HCT116 (cell line): ENCODE measurements around the gene MTRF1L. TPM values are rescaled to one million over a fixed set of nuclear protein-coding genes. Genes with fewer than 3 reads are reported as not detected.

Experiments used
- ATAC-seq: fragments of 200-7000 bp; cut with Tn5 transposase; 2 replicates; pipeline ENCODE4 v1.9.1; 2020; ENCODE audit warnings: mild to moderate bottlenecking, moderate library complexity
- BruUV-seq: library from RNA; stranded (reverse); fragments of 400-500 nt; replicated peaks from 2 replicates; lab custom pipeline; 2021; lab: Mats Ljungman, UMichigan
- CTCF ChIA-PET: fragments of 300-600 bp; sonication (Branson Sonifier 250); formaldehyde crosslinking; loops from one replicate; lab custom pipeline; 2021; ENCODE audit warnings: antibody characterized with exemption; lab: Charles Lee
- POLR2A ChIA-PET: fragments of 300-600, 350-600 bp; sonication (Branson Sonifier 250); formaldehyde crosslinking; loops from one replicate; lab custom pipeline; 2021; ENCODE audit warnings: antibody characterized with exemption; lab: Charles Lee
- RAD21 ChIA-PET, 2 experiments: fragments of 300-600 bp; sonication (Branson Sonifier 250); formaldehyde crosslinking; loops; one replicate each; lab custom pipeline; 2023; ENCODE audit warnings: low total read pairs in 2 of 2; ENCODE audit not compliant: uncharacterized antibody in 2 of 2, unreplicated experiment in 2 of 2, low non-redundant PET in 1 of 2; lab: Charles Lee
- DNase-seq: peaks from one replicate; pipeline ENCODE4 v3.0.0-alpha.2; 2010; ENCODE audit warnings: low read depth, low spot score
- H2AFZ ChIP-seq: fragments of 200-600 bp; shearing (Covaris generic), sonication (generic); 2 replicates; pipeline ENCODE4 v1.6.1; 2017; ENCODE audit warnings: low read depth, mixed run types, mixed read lengths, antibody characterized with exemption, low read length; ENCODE audit not compliant: poor library complexity, severe bottlenecking
- H3K27ac ChIP-seq: 2 replicates; pipeline ENCODE4 v1.5.1; 2012; ENCODE audit warnings: low read depth, low read length
- H3K27me3 ChIP-seq: fragments of 200-600 bp; sonication (generic); 2 replicates; pipeline ENCODE4 v1.6.1; 2016; ENCODE audit warnings: mixed run types, low read length, mixed read lengths; ENCODE audit not compliant: insufficient read depth
- H3K36me3 ChIP-seq, 2 experiments: fragments of 200-500 bp in 1 of 2; fragments of 200-600 bp in 1 of 2; sonication (Bioruptor generic) in 1 of 2; sonication (generic) in 1 of 2; 2 replicates each; pipeline versions ENCODE4 v1.5.1 to v1.6.1; 2014 to 2016; ENCODE audit warnings: low read length in 2 of 2, inconsistent platforms in 1 of 2, mixed read lengths in 1 of 2, mixed run types in 1 of 2; ENCODE audit not compliant: insufficient read depth in 2 of 2, control insufficient read depth in 1 of 2
- H3K4me1 ChIP-seq, 2 experiments: fragments of 200-600 bp in 1 of 2; sonication (generic) in 1 of 2; 2 replicates each; pipeline versions ENCODE4 v1.5.1 to v1.6.1; 2012 to 2017; ENCODE audit warnings: low read length in 2 of 2, inconsistent platforms in 1 of 2, mild to moderate bottlenecking in 1 of 2, mixed read lengths in 1 of 2, mixed run types in 1 of 2, moderate library complexity in 1 of 2; ENCODE audit not compliant: insufficient read depth in 2 of 2, control insufficient read depth in 1 of 2
- H3K4me2 ChIP-seq: fragments of 200-600 bp; sonication (generic); 2 replicates; pipeline ENCODE4 v1.6.1; 2017; ENCODE audit warnings: mixed run types, low read length, mixed read lengths
- H3K4me3 ChIP-seq, 2 experiments: fragments of 200-600 bp in 1 of 2; sonication (generic) in 1 of 2; replicated peaks in 1 of 2; 2 replicates each; pipeline ENCODE4 v1.5.1; 2011 to 2016; ENCODE audit warnings: low read length in 2 of 2, control low read depth in 1 of 2, low read depth in 1 of 2, mild to moderate bottlenecking in 1 of 2, mixed read lengths in 1 of 2, mixed run types in 1 of 2
- H3K79me2 ChIP-seq: fragments of 200-600 bp; sonication (generic); 2 replicates; pipeline ENCODE4 v1.6.1; 2017; ENCODE audit warnings: mild to moderate bottlenecking, mixed run types, low read length, moderate library complexity, mixed read lengths; ENCODE audit not compliant: insufficient read depth
- H3K9ac ChIP-seq: fragments of 200-600 bp; sonication (generic); 2 replicates; pipeline ENCODE4 v1.6.1; 2016; ENCODE audit warnings: low read length, mixed read lengths
- H3K9me2 ChIP-seq: fragments of 200-600 bp; sonication (generic), shearing (Covaris generic); 2 replicates; pipeline ENCODE4 v1.6.1; 2017; ENCODE audit warnings: mixed run types, mild to moderate bottlenecking, moderate library complexity; ENCODE audit not compliant: insufficient read depth
- H3K9me3 ChIP-seq, 2 experiments: fragments of 200-500 bp in 1 of 2; fragments of 200-600 bp in 1 of 2; sonication (Bioruptor generic) in 1 of 2; sonication (generic) in 1 of 2; 2 replicates each; pipeline ENCODE4 v1.6.1; 2014 to 2017; ENCODE audit warnings: low read length in 2 of 2, mixed read lengths in 2 of 2, inconsistent platforms in 1 of 2, low read depth in 1 of 2, mild to moderate bottlenecking in 1 of 2, mixed run types in 1 of 2, moderate library complexity in 1 of 2; ENCODE audit not compliant: control insufficient read depth in 1 of 2, insufficient read depth in 1 of 2
- H4K20me1 ChIP-seq: fragments of 200-600 bp; sonication (generic), shearing (Covaris generic); 2 replicates; pipeline ENCODE4 v1.6.1; 2017; ENCODE audit warnings: mixed run types, mild to moderate bottlenecking, moderate library complexity; ENCODE audit not compliant: insufficient read depth
- ELF1 ChIP-seq: IDR thresholded peaks from 2 replicates; pipeline ENCODE4 v1.6.1; 2012; ENCODE audit warnings: low read depth, borderline replicate concordance
- EZH2 ChIP-seq: fragments of 200-600 bp; sonication (generic); IDR thresholded peaks from 2 replicates; pipeline ENCODE4 v1.6.1; 2017; ENCODE audit warnings: antibody characterized with exemption, mixed run types
- EZH2phosphoT487 ChIP-seq: fragments of 200-600 bp; IDR thresholded peaks from 2 replicates; pipeline ENCODE4 v1.6.1; 2018; ENCODE audit warnings: antibody characterized with exemption, borderline replicate concordance
- JUND ChIP-seq: IDR thresholded peaks from 2 replicates; pipeline ENCODE4 v1.6.1; 2012
- POLR2A ChIP-seq: IDR thresholded peaks from 2 replicates; pipeline ENCODE4 v1.7.0; 2011; ENCODE audit warnings: borderline replicate concordance; ENCODE audit not compliant: insufficient read depth, insufficient read length; ENCODE audit errors: extremely low read depth
- POLR2AphosphoS5 ChIP-seq: IDR thresholded peaks from 2 replicates; pipeline ENCODE4 v1.6.1; 2011; ENCODE audit warnings: mild to moderate bottlenecking, low read depth, low read length, moderate library complexity
- RAD21 ChIP-seq: IDR thresholded peaks from 2 replicates; pipeline ENCODE4 v1.6.1; 2012; ENCODE audit warnings: low read depth, mild to moderate bottlenecking
- SP1 ChIP-seq: IDR thresholded peaks from 2 replicates; pipeline ENCODE4 v1.6.1; 2012; ENCODE audit warnings: low read depth
- TCF7L2 ChIP-seq: IDR thresholded peaks from 2 replicates; pipeline ENCODE4 v1.7.0; 2011; ENCODE audit warnings: borderline replicate concordance, inconsistent platforms; ENCODE audit not compliant: insufficient read depth, insufficient read length; ENCODE audit errors: extremely low read depth
- ZFX ChIP-seq: fragments of 450-650 bp; IDR thresholded peaks from 2 replicates; pipeline ENCODE4 v1.6.1; 2017
- ZNF274 ChIP-seq: fragments of 200-500 bp; sonication (Bioruptor generic); IDR thresholded peaks from 2 replicates; pipeline ENCODE4 v1.6.1; 2014; ENCODE audit warnings: mild to moderate bottlenecking, low read depth, low read length, inconsistent platforms
- intact Hi-C: fragments of 100-400 bp; cut with micrococcal nuclease; formaldehyde crosslinking; loops from 2 replicates; pipeline ENCODE4 v1.10.0; 2022
- total RNA-seq: library from RNA; stranded (reverse); gene quantifications from one replicate; pipeline ENCODE4 v1.2.1, GENCODE V29; 2021; ENCODE audit not compliant: unreplicated experiment
- TF ChIP-seq, protein P1 (sequence below), 3 experiments: fragments of 200-600 bp in 1 of 3; sonication (generic) in 1 of 3; IDR thresholded peaks in 2 of 3; conservative IDR thresholded peaks in 1 of 3; 2 replicates each; pipeline ENCODE4 v1.5.1; 2012 to 2017; ENCODE audit warnings: low read depth in 2 of 3, low read length in 2 of 3, antibody characterized with exemption in 1 of 3, borderline replicate concordance in 1 of 3, control low read depth in 1 of 3, mild to moderate bottlenecking in 1 of 3, mixed read lengths in 1 of 3, mixed run types in 1 of 3, moderate library complexity in 1 of 3; ENCODE audit not compliant: insufficient read depth in 1 of 3
- TF ChIP-seq, protein P2 (sequence below): IDR thresholded peaks from 2 replicates; pipeline ENCODE4 v1.6.1; 2012
- TF ChIP-seq, protein P3 (sequence below): IDR thresholded peaks from 2 replicates; pipeline ENCODE4 v1.6.1; 2012

Gene MTRF1L
- total RNA-seq, 1 experiment from 2014 or later = 26.2 TPM

- RAD21 ChIA-PET = no interaction called here
- H3K4me3 ChIP-seq = no peak overlapping the region
- intact Hi-C loops = no loop called here
- H3K79me2 ChIP-seq = peaks cover 88% of the 10 kb centered on the region
- no peak overlapping the region for H2AFZ ChIP-seq
- CTCF ChIA-PET = no interaction called here
- peaks cover 38% of the 10 kb centered on the region for H4K20me1 ChIP-seq
- DNase-seq (no peak), ATAC-seq (no peak)
- no peak overlapping the region for H3K4me2 ChIP-seq
- no peak overlapping the region for H3K27ac ChIP-seq
- H3K9me2 ChIP-seq = no peaks in the 10 kb centered on the region
- H3K9me3 ChIP-seq = no peaks in the 10 kb centered on the region
- TF ChIP-seq ZFX (no peak), RAD21 (no peak), SP1 (no peak), TCF7L2 (no peak), JUND (no peak), ZNF274 (no peak), POLR2AphosphoS5 (no peak), EZH2phosphoT487 (no peak), POLR2A (no peak), EZH2 (no peak), ELF1 (no peak)
- TF ChIP-seq, protein P1, sequence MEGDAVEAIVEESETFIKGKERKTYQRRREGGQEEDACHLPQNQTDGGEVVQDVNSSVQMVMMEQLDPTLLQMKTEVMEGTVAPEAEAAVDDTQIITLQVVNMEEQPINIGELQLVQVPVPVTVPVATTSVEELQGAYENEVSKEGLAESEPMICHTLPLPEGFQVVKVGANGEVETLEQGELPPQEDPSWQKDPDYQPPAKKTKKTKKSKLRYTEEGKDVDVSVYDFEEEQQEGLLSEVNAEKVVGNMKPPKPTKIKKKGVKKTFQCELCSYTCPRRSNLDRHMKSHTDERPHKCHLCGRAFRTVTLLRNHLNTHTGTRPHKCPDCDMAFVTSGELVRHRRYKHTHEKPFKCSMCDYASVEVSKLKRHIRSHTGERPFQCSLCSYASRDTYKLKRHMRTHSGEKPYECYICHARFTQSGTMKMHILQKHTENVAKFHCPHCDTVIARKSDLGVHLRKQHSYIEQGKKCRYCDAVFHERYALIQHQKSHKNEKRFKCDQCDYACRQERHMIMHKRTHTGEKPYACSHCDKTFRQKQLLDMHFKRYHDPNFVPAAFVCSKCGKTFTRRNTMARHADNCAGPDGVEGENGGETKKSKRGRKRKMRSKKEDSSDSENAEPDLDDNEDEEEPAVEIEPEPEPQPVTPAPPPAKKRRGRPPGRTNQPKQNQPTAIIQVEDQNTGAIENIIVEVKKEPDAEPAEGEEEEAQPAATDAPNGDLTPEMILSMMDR (IDR thresholded peaks at IDR 0.05 in 2 of 3, conservative IDR thresholded peaks at IDR 0.05 in 1 of 3; ENCODE audit: borderline replicate concordance in 1 of 3, insufficient read depth in 1 of 3, low read depth in 2 of 3, low read length in 2 of 3) = no peak
- TF ChIP-seq, protein P2, sequence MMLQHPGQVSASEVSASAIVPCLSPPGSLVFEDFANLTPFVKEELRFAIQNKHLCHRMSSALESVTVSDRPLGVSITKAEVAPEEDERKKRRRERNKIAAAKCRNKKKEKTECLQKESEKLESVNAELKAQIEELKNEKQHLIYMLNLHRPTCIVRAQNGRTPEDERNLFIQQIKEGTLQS = no peak
- TF ChIP-seq, protein P3, sequence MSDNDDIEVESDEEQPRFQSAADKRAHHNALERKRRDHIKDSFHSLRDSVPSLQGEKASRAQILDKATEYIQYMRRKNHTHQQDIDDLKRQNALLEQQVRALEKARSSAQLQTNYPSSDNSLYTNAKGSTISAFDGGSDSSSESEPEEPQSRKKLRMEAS = no peak
- no peak overlapping the region for H3K9ac ChIP-seq
- POLR2A ChIA-PET = no interaction called here
- H3K27me3 ChIP-seq = no peaks in the 10 kb centered on the region
- no TSS peak for BruUV-seq
- peaks cover 52 to 76% of the 10 kb centered on the region in 2 experiments for H3K36me3 ChIP-seq
- peaks cover 0 to 2% of the 10 kb centered on the region in 2 experiments; a peak in 1 of 4 replicates for H3K4me1 ChIP-seq
Measured at GRCh38 chr6:152975204-152975915, 27.1 kb downstream of the MTRF1L start.
